NCI-H2171 treated with DMSO at 0.1 percent for 48 hours (cell line): Measurements from ENCODE around the gene APOM.
A peak's percentile ranks its signal among the peaks of the same experiment; 100 is the strongest.

ENCODE experiments used
- DNase-seq: peaks from one replicate; lab custom pipeline; 2025; lab: John Stamatoyannopoulos, UW

APOM gene

DNA sequence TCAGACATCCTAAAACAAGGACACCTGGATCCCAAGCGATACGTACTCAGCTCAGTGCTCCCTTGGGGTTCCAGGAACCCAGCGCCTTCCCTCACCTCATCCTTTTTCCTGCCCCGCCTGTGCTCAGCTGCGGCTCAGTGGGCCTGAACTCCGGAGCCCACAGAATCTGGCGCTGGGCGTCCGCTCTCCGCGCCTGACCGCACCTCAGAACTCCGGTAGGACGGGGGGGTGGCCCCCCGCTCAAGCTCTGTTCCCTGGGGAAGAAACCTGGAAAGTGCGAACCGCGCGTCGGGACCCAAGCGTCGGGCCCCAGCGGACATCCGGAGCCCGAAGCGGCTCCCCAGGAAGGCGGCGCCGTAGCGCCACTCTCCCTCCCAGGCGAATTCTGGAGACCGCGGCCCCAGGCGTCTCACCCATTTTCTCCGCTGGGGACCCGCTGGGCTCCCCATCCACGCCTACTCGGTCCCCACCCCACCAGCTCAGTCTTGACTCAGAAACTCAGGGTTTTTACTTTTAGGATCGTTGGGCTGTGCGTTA, 25.5 kb downstream of the APOM start:
- peak; percentile 43 for DNase-seq

GRCh38 chr6:31683591-31683990, 27.9 kb downstream of the APOM start:
- DNase-seq = no peak

- DNase-seq = no peak
Observed at GRCh38 chr6:31686483-31686882, 30.8 kb downstream of the APOM start.

DNA sequence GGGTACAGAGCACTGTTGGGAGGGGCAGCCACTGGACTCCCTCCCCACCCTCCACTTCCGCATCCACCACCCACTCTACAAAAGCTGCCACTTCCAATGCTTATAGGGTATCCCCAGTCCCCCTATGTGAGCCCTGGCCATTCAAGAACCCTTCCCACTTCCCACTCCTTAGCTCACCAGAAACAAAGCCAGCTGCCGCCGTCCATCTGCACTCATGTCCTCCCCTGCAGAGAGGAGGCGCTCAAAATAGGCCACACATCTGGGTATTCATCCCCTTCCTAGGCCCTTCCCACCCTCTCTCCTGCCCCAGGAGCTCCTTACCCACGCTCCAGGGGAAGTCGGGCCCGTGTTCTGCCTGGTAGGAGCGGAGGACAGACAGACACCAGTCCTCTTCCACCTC, 31.6 kb downstream of the APOM start:
- no peak for DNase-seq

DNA sequence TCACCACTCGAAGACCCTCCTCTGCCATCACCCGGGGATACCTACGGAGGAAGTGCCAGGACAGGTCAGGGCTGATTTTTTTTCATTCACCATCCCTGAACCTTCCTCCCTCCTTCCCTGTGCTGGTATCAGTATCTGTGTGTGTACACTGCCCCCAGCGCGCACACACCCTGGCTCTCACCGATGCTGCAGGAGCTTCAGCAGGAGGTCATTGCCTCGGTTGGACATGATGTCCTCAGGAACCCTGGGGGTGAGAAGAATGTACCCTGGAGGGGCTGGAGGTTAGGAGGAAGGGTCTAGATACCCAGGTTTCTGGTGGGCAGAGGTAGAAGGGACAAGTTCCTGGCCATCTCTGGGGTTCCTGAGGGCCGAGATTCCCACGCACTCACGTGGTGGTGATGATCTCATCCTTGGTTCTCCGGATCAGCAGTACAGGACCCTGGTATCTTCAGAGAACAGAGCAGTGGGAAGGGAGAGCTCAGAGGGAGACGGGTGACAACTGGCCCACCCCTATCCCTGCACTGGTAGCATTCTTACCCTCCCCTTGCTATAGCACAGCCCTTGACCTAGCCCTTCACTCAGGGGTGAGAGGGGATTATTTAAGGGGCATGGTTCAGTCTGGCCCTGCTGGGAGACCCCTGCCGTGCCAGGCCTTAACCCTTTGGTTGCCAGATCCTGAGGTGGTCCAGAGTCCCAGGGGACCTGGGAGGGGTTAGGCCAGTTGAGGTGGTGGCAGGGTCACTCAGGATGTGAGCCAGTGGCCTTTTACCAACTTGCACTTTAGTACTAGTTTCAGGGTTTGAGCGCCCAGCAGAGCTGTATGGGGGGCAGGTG, 32.4 kb downstream of the APOM start:
- no peak for DNase-seq

- DNase-seq = no peak
Observed at GRCh38 chr6:31689249-31690110, 33.8 kb downstream of the APOM start.

GRCh38 chr6:31690231-31691077, 34.8 kb downstream of the APOM start:
- no peak for DNase-seq

- DNase-seq = no peak
Observed at GRCh38 chr6:31691078-31691463, 35.4 kb downstream of the APOM start.

DNA sequence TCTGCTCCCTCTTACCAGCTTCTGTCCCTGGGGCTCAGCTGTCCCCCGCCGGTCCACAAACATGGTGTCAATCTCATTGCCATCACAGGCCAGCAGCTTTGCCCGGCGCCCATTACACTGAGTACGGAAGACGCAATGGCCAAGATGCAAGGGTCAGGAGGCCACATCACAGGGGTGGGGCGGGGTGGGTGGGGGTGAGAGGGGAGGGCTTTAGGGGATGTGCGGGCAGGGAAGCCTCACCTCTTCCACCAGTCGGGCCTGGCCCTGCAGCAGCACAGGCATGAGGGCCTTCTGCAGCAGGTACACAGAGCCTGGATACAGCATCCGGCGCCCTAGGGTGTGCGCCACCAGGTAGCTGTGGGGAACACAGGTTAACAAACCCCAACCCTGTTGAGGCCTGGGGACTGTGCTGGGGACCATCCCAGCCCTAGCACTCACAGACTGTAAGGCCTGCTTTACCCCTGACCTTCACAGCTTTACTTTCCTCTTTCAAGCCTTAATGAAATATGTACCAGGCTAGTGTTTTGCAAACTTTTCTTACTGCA, 35.9 kb downstream of the APOM start:
- DNase-seq = no peak

- no peak for DNase-seq
Observed at GRCh38 chr6:31692353-31692752, 36.7 kb downstream of the APOM start.

- no peak for DNase-seq
Observed at GRCh38 chr6:31692886-31693285, 37.2 kb downstream of the APOM start.

- no peak for DNase-seq
Observed at GRCh38 chr6:31693535-31693934, 37.8 kb downstream of the APOM start.

GRCh38 chr6:31697555-31697954, 41.9 kb downstream of the APOM start:
- peak; percentile 69 for DNase-seq

- DNase-seq = no peak
Observed at GRCh38 chr6:31700740-31701401, 45.2 kb downstream of the APOM start.

DNA sequence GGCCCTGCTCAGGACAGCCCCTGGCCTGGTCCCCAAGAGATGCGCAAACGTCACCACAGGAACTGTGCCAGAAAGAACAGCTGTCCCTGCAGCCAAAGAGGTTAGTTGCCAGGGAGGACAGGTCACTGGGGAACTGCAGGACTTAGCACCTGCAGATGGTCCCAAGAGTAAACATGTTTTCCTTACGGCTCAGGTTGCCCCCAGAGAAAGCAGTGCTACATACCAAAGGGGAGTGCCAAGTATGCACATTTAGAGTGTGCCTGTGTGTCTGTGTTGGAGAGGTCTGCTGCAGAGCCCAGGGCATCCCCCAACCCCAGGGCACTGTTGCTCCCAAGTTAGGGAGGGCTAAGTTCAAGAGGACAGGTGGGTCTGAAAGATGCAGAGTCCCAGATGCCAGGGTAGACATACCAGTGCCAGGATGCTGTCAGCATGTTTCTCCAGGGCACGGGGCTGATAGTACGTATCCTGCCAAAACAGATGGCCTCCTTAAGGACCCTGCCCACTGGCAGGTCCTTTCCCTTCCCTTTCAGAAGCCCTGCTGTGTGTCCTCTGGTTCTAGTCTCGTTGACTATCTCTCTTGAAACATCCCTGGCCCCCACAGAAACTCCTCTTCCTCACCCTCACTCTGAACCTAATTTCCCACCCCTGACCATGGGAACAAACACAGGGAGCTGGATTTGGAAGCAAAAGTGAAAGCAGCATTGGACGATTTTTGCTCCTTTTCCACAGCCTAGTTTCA, 46.1 kb downstream of the APOM start:
- peak; percentile 79 for DNase-seq

DNA sequence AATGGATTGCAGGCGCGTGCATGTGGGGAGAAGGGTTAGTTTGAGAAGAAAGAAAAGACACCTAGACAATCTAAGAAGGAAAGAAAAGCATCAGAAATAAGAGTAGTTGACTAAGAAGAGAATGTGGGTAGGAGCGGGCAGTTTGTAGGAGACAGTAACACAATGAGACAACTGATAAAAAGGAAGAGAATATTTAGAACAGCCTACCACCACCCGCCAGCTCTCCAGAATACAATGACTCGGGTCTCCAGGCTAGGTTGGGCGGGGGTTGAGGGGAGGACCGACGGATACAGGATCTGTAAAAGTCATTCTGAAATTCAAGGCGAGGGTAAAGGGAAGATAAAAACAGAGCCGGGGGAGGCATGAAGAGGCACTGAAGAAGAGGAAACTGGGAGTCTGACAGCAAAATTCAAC, 46.7 kb downstream of the APOM start:
- no peak for DNase-seq

GRCh38 chr6:31702819-31703716, 47.4 kb downstream of the APOM start, which contains the start of gene ABHD16A:
Gene ABHD16A, minus strand, starts transcription at chr6:31703324. Its CDS starts 43 bp downstream, at chr6:31703281.
- DNase-seq = peak; percentile 98

DNA sequence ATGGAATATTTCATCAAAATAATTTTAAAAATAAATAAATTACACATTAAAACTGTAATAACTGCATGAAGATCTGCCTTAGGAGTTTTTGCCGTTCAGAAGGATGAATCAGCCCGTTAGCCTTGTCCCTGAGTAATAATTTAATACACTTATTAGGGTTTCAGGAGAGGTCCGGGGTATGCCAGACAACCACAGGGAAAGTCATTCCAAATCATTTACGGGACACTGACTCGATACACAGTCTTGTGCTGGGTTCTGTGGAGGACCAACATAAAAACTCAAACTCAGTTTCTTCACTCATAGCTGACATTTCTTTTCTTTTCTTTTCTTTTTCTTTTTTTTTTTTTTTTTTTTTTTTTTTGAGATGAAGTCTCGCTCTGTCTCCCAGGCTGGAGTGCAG, 50.2 kb downstream of the APOM start:
- DNase-seq = no peak

DNA sequence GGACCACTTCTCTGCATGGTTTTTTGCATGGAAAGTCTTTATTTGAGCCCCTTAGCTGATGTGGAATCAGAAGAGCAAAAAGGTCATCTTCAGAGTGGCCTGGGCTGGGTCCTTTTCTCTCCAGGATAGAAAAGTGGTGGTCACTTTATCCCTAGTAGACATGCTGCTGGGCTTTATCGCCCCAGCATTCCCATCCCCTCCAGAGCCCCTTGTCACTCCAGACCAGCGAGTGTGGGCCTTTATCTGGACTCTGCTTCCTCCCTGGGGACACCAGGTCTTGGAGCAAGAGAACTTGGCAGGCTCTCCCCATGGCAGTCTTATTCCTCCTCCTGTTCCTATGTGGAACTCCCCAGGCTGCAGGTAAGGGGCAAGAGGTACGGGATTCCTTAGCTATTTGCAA, 50.9 kb downstream of the APOM start, which contains the start of gene LY6G6F:
Gene LY6G6F, plus strand, starts transcription at position 268 of the 400 bp plus-strand sequence. Its CDS starts 41 bp downstream, at position 309.
- no peak for DNase-seq
